HEK293 (cell line): ENCODE results near the gene SBK2.

Experiments
- CTCF ChIA-PET: fragments of 350-600 bp; formaldehyde crosslinking; extraction: SDS; loops from one replicate; lab custom pipeline; 2021; ENCODE audit warnings: antibody characterized with exemption; lab: Yijun Ruan, JAX
- POLR2A ChIA-PET: fragments of 300-600 bp; formaldehyde crosslinking; extraction: SDS; loops from one replicate; lab custom pipeline; 2020; ENCODE audit warnings: antibody characterized with exemption, inconsistent platforms; lab: Yijun Ruan, JAX
- H3K27ac ChIP-seq: fragments of 200-500 bp; sonication (Bioruptor generic); 2 replicates; pipeline ENCODE4 v1.5.1; 2014; ENCODE audit warnings: low read depth, low read length, control low read depth, inconsistent platforms; ENCODE audit errors: extremely low read depth
- H3K36me3 ChIP-seq, 2 experiments: fragments of 200-500 bp in 1 of 2; sonication (Bioruptor generic) in 1 of 2; 1 replicate in 1 of 2; 2 replicates in 1 of 2; pipeline ENCODE4 v1.5.1; 2014 to 2017; ENCODE audit warnings: inconsistent platforms in 2 of 2, low read length in 2 of 2; ENCODE audit not compliant: control insufficient read depth in 2 of 2, insufficient read depth in 1 of 2
- H3K4me1 ChIP-seq: fragments of 200-500 bp; sonication (Bioruptor generic); 2 replicates; pipeline ENCODE4 v1.5.1; 2014; ENCODE audit warnings: mild to moderate bottlenecking, low read length, inconsistent platforms; ENCODE audit not compliant: control insufficient read depth, insufficient read depth
- H3K4me3 ChIP-seq: 2 replicates; pipeline ENCODE4 v1.5.1; 2011; ENCODE audit warnings: low read depth, mild to moderate bottlenecking, control low read depth, low read length, moderate library complexity
- H3K9me3 ChIP-seq: fragments of 200-500 bp; sonication (Bioruptor generic); 2 replicates; pipeline ENCODE4 v1.5.1; 2014; ENCODE audit warnings: low read depth, low read length, inconsistent platforms; ENCODE audit not compliant: control insufficient read depth, insufficient read depth
- EGR2 ChIP-seq: fragments of 450-650 bp; formaldehyde crosslinking; IDR thresholded peaks from 2 replicates; pipeline ENCODE4 v1.5.1; 2016; ENCODE audit warnings: low read depth, missing biosample characterization, missing genetic modification characterization
- KLF10 ChIP-seq: fragments of 450-650 bp; IDR thresholded peaks from 2 replicates; pipeline ENCODE4 v1.5.1; 2018; ENCODE audit warnings: missing biosample characterization, mild to moderate bottlenecking, missing genetic modification characterization
- RBAK ChIP-seq: fragments of 450-650 bp; formaldehyde crosslinking; IDR thresholded peaks from 2 replicates; pipeline ENCODE4 v1.5.1; 2016; ENCODE audit warnings: missing biosample characterization, missing genetic modification characterization
- ZFHX2 ChIP-seq: fragments of 450-650 bp; formaldehyde crosslinking; conservative IDR thresholded peaks from 2 replicates; pipeline ENCODE4 v1.5.1; 2016; ENCODE audit warnings: missing biosample characterization, missing genetic modification characterization
- ZFP3 ChIP-seq: fragments of 450-650 bp; formaldehyde crosslinking; IDR thresholded peaks from 2 replicates; pipeline ENCODE4 v1.5.1; 2016; ENCODE audit warnings: low read depth, missing biosample characterization, missing genetic modification characterization
- ZIC2 ChIP-seq: fragments of 450-650 bp; formaldehyde crosslinking; IDR thresholded peaks from 2 replicates; pipeline ENCODE4 v1.5.1; 2016; ENCODE audit warnings: missing biosample characterization, missing genetic modification characterization
- ZNF121 ChIP-seq: fragments of 450-650 bp; formaldehyde crosslinking; IDR thresholded peaks from 2 replicates; pipeline ENCODE4 v1.5.1; 2016; ENCODE audit warnings: missing biosample characterization, missing genetic modification characterization
- ZNF2 ChIP-seq: fragments of 450-650 bp; formaldehyde crosslinking; IDR thresholded peaks from 2 replicates; pipeline ENCODE4 v1.5.1; 2016; ENCODE audit warnings: missing biosample characterization, missing genetic modification characterization
- ZNF274 ChIP-seq, 2 experiments: fragments of 200-500 bp in 1 of 2; fragments of 450-650 bp in 1 of 2; sonication (Bioruptor generic) in 1 of 2; formaldehyde crosslinking in 1 of 2; IDR thresholded peaks; 2 replicates each; pipeline versions ENCODE4 v1.5.1 to v1.6.1; 2014 to 2016; ENCODE audit warnings: borderline replicate concordance in 1 of 2, inconsistent platforms in 1 of 2, low read length in 1 of 2, missing biosample characterization in 1 of 2, missing genetic modification characterization in 1 of 2
- ZNF335 ChIP-seq: fragments of 450-650 bp; formaldehyde crosslinking; conservative IDR thresholded peaks from 2 replicates; pipeline ENCODE4 v1.5.1; 2016; ENCODE audit warnings: missing biosample characterization, missing genetic modification characterization
- ZNF366 ChIP-seq: fragments of 450-650 bp; formaldehyde crosslinking; conservative IDR thresholded peaks from 2 replicates; pipeline ENCODE4 v1.5.1; 2016; ENCODE audit warnings: missing biosample characterization, missing genetic modification characterization
- ZNF416 ChIP-seq: fragments of 450-650 bp; formaldehyde crosslinking; IDR thresholded peaks from 2 replicates; pipeline ENCODE4 v1.5.1; 2016; ENCODE audit warnings: missing biosample characterization, missing genetic modification characterization
- ZNF510 ChIP-seq: fragments of 450-650 bp; formaldehyde crosslinking; IDR thresholded peaks from 2 replicates; pipeline ENCODE4 v1.5.1; 2018; ENCODE audit warnings: mild to moderate bottlenecking, missing genetic modification characterization, missing biosample characterization; ENCODE audit not compliant: insufficient replicate concordance
- ZNF626 ChIP-seq: fragments of 450-650 bp; sonication (Bioruptor Pico); formaldehyde crosslinking; IDR thresholded peaks from 2 replicates; pipeline ENCODE4 v1.5.1; 2018; ENCODE audit warnings: missing biosample characterization, missing genetic modification characterization, inconsistent platforms
- ZNF664 ChIP-seq: fragments of 450-650 bp; formaldehyde crosslinking; IDR thresholded peaks from 2 replicates; pipeline ENCODE4 v1.5.1; 2016; ENCODE audit warnings: missing biosample characterization, missing genetic modification characterization
- ZXDB ChIP-seq: fragments of 450-650 bp; formaldehyde crosslinking; IDR thresholded peaks from 2 replicates; pipeline ENCODE4 v1.5.1; 2016; ENCODE audit warnings: missing biosample characterization, missing genetic modification characterization
- TF ChIP-seq, protein P1 (sequence below): fragments of 450-650 bp; formaldehyde crosslinking; IDR thresholded peaks from 2 replicates; pipeline ENCODE4 v1.5.1; 2017; ENCODE audit warnings: missing biosample characterization, missing genetic modification characterization
- TF ChIP-seq, protein P2 (sequence below): fragments of 450-650 bp; formaldehyde crosslinking; IDR thresholded peaks from 2 replicates; pipeline ENCODE4 v1.5.1; 2016; ENCODE audit warnings: missing biosample characterization, missing genetic modification characterization
- TF ChIP-seq, protein P3 (sequence below): fragments of 450-650 bp; formaldehyde crosslinking; IDR thresholded peaks from 2 replicates; pipeline ENCODE4 v1.5.1; 2017; ENCODE audit warnings: missing biosample characterization, mild to moderate bottlenecking, missing genetic modification characterization, moderate library complexity
- TF ChIP-seq, protein P4 (sequence below): fragments of 450-650 bp; formaldehyde crosslinking; IDR thresholded peaks from 2 replicates; pipeline ENCODE4 v1.5.1; 2016; ENCODE audit warnings: missing biosample characterization, missing genetic modification characterization

The SBK2 gene

DNA sequence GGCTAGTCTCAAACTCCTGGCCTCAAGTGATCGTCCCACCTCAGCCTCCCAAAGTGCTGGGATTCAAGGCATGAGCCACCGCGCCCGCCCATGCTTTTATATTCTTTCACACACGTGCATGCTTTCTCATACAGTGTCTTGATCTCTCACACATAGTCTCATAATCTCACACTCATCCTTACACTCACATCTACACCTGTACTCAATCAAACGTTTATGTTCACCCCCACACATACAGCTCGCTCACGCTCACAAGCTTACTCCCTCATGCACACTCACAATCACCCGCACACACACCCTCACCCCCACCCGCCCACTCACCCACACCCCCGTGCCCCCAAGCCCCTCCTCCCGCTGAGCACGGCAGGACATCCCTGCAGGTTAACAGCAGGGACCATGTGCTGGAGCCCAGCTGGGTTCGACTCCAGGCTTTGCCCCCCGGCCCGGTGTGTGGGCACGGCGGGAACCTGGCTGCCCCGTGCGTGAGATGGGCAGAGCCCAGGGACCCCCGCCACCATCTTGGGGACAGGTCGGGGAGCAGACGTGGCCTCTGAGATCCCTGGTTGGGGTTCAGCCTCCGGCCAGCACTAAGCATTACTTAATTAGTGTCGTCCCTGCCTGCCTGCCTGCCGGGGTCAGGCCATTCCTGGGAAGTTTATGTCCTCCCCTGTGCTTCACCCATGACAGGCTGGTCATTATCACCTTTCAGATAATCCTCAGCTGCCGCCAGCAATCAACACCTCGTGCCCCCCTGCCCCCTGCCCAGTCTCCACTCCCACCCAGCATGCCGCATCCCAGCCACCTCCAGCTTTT, 11.4 kb downstream of the SBK2 start (continued):
- TF ChIP-seq, protein P1, sequence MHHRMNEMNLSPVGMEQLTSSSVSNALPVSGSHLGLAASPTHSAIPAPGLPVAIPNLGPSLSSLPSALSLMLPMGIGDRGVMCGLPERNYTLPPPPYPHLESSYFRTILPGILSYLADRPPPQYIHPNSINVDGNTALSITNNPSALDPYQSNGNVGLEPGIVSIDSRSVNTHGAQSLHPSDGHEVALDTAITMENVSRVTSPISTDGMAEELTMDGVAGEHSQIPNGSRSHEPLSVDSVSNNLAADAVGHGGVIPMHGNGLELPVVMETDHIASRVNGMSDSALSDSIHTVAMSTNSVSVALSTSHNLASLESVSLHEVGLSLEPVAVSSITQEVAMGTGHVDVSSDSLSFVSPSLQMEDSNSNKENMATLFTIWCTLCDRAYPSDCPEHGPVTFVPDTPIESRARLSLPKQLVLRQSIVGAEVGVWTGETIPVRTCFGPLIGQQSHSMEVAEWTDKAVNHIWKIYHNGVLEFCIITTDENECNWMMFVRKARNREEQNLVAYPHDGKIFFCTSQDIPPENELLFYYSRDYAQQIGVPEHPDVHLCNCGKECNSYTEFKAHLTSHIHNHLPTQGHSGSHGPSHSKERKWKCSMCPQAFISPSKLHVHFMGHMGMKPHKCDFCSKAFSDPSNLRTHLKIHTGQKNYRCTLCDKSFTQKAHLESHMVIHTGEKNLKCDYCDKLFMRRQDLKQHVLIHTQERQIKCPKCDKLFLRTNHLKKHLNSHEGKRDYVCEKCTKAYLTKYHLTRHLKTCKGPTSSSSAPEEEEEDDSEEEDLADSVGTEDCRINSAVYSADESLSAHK (tag by site-specific recombination) = no peak
- TF ChIP-seq ZIC2 (tag by site-specific recombination) (peak; percentile 35), KLF10 (tag by site-specific recombination) (no peak), ZFHX2 (tag by site-specific recombination) (peak; percentile 73), EGR2 (tag by site-specific recombination) (peak; percentile 56), ZNF626 (tag by site-specific recombination) (no peak)

DNA sequence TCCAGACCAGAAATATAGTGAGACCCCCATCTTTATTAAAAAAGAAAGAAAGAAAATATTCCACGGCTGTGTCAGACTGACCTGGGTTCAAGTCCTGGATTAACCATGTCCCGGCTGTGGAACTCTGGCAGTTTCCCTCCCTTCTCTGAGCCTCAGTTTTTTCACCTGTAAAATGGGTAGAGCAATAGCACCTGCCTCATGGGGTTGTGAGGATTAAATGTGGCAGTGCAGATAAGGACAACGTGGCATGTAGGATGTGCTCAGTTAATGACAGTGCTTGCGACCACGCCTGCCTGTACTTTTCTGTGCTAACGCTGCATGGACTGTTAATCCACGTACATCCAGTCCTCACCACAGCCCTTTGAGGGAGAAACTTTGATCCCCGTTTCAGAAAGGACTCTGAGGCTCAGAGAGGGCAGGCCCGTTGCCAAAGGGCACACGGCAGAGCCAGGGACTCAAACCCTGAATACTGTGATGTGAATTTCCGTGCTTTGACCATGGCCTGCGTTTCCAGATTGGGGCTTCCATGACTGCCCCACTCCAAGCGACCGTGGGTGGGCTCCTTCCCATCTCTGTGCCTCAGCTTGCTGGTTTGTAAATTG, 16.1 kb downstream of the SBK2 start:
- H3K9me3 ChIP-seq = no peaks in the 10 kb centered on the region
- TF ChIP-seq ZNF2 (tag by site-specific recombination) (no peak), ZNF366 (tag by site-specific recombination) (no peak), ZNF664 (tag by site-specific recombination) (peak; percentile 84), ZNF416 (no peak), ZFP3 (tag by site-specific recombination) (no peak)
- TF ChIP-seq, protein P2, sequence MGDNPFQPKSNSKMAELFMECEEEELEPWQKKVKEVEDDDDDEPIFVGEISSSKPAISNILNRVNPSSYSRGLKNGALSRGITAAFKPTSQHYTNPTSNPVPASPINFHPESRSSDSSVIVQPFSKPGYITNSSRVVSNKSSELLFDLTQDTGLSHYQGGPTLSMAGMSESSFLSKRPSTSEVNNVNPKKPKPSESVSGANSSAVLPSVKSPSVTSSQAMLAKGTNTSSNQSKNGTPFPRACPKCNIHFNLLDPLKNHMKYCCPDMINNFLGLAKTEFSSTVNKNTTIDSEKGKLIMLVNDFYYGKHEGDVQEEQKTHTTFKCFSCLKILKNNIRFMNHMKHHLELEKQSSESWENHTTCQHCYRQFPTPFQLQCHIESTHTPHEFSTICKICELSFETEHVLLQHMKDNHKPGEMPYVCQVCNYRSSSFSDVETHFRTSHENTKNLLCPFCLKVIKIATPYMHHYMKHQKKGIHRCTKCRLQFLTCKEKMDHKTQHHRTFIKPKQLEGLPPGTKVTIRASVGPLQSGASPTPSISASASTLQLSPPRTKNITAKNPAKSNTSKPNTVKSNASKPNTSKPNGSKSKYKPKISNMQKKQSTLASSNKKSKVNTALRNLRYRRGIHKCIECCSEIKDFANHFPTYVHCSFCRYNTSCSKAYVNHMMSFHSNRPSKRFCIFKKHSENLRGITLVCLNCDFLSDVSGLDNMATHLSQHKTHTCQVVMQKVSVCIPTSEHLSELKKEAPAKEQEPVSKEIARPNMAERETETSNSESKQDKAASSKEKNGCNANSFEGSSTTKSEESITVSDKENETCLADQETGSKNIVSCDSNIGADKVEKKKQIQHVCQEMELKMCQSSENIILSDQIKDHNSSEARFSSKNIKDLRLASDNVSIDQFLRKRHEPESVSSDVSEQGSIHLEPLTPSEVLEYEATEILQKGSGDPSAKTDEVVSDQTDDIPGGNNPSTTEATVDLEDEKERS (tag by site-specific recombination) = no peak
- TF ChIP-seq, all 188 proteins: peak for 1
- Histone ChIP-seq H3K4me3 (no peak overlapping the region), H3K36me3 (no peaks in the 10 kb centered on the region), H3K27ac (no peak overlapping the region), H3K4me1 (no peaks in the 10 kb centered on the region)
- POLR2A ChIA-PET = no interaction called here
- CTCF ChIA-PET = interaction anchor here (0.6 to 1.3 kb wide), 5 partner anchors 17 to 112 kb away, joined by 3 to 17 read pairs (median 4); partner anchors contain the start of genes ZNF784 and ZNF865

DNA sequence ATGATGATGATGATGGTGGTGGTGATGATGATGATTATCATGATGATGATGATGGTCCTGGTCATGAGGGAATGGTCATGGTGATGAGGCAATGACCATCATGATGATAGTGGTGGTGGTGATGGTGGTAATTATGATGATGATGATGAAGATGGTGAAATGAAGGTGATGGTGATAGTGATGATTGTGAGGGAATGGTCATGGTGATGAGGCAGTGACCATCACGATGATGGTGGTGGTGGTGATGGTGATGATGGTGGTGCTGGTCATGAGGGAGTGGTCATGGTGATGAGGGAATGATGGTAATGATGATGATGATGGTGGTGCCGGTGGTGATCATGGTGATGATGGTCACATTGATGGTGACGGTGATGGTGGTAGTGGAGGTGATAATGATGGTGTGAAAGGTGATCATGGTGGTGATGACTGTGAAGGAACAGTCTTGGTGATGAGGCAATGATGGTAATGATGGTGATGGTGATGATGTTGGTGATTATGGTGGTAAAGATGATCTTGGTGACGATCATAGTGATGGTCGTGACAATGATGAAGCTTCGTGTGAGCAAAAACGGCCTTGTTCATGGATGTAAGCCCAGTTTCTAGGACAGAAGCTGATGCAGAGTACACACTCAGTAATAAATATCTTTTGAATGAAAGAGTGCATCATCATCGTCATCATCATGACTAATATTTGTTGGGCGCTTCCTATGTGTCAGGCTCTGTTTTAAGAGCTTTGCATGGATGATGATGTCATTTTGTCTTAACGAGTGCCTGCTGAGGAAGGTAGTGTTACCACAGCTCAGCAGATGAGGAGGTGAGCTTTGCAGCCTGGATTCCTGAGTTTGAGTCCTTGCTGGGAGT, 17.3 kb downstream of the SBK2 start:
- Histone ChIP-seq H3K27ac (no peak overlapping the region), H3K9me3 (no peaks in the 10 kb centered on the region), H3K4me3 (no peak overlapping the region), H3K36me3 (no peaks in the 10 kb centered on the region), H3K4me1 (no peaks in the 10 kb centered on the region)
- ChIA-PET POLR2A (interaction anchor here (0.5 kb wide), 2 partner anchors 13 to 80 kb away, joined by 3 to 4 read pairs; partner anchors contain the start of gene FIZ1), CTCF (interaction anchor here (0.6 to 1.3 kb wide), 6 partner anchors 16 to 113 kb away, joined by 3 to 17 read pairs (median 4); partner anchors contain the start of genes SBK2, ZNF784 and ZNF865)
- TF ChIP-seq ZXDB (tag by site-specific recombination) (no peak), ZNF335 (tag by site-specific recombination) (peak; percentile 52; the same call in 1 of the 2 replicates), RBAK (tag by site-specific recombination) (no peak; the same call in none of the 2 replicates), ZNF121 (tag by site-specific recombination) (no peak), ZNF274 (IDR thresholded peaks at IDR 0.05; ENCODE audit: low read length) (no peak), ZNF274 (tag by site-specific recombination; IDR thresholded peaks at IDR 0.05; ENCODE audit: borderline replicate concordance) (peak; percentile 39; the same call in 1 of the 2 replicates), ZNF510 (tag by site-specific recombination) (no peak)
- TF ChIP-seq, protein P3, sequence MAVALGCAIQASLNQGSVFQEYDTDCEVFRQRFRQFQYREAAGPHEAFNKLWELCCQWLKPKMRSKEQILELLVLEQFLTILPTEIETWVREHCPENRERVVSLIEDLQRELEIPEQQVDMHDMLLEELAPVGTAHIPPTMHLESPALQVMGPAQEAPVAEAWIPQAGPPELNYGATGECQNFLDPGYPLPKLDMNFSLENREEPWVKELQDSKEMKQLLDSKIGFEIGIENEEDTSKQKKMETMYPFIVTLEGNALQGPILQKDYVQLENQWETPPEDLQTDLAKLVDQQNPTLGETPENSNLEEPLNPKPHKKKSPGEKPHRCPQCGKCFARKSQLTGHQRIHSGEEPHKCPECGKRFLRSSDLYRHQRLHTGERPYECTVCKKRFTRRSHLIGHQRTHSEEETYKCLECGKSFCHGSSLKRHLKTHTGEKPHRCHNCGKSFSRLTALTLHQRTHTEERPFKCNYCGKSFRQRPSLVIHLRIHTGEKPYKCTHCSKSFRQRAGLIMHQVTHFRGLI (tag by site-specific recombination) = peak; percentile 93; the same call in 1 of the 2 replicates
- TF ChIP-seq, protein P4, sequence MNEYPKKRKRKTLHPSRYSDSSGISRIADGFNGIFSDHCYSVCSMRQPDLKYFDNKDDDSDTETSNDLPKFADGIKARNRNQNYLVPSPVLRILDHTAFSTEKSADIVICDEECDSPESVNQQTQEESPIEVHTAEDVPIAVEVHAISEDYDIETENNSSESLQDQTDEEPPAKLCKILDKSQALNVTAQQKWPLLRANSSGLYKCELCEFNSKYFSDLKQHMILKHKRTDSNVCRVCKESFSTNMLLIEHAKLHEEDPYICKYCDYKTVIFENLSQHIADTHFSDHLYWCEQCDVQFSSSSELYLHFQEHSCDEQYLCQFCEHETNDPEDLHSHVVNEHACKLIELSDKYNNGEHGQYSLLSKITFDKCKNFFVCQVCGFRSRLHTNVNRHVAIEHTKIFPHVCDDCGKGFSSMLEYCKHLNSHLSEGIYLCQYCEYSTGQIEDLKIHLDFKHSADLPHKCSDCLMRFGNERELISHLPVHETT (tag by site-specific recombination) = peak; percentile 79; the same call in 1 of the 2 replicates
